HG02885 (cell line): ENCODE measurements around the gene CCDC192.
"Not testable (repeated sequence)": the region's sequence is repeated elsewhere in the genome, so short reads cannot be mapped to it uniquely, and the experiment has no call there.

Source experiments
- ATAC-seq: cut with Tn5 transposase; IDR thresholded peaks from one replicate; pipeline ENCODE4 v1.9.1; 2021; ENCODE audit warnings: mild to moderate bottlenecking; ENCODE audit not compliant: unreplicated experiment, poor library complexity

Gene CCDC192

DNA sequence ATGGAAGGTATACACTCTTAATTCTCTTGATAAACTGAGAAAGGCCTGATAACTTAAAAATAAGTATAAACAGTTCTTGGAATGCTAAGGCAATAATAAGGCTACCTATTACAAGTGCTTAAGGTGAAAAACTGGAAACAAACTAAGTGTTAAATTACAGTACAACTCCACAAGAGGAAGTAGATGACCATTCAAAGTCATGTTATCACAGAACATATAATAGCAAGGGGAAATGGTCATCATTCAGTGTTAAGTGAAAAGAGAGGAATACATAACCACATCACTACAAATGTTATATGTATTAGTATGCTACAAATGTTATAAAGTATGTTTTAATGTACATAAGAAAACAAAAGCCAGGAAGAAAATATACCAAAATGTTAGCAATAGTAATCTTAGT lies 135.9 kb downstream of the CCDC192 start:
- ATAC-seq = no peak

DNA sequence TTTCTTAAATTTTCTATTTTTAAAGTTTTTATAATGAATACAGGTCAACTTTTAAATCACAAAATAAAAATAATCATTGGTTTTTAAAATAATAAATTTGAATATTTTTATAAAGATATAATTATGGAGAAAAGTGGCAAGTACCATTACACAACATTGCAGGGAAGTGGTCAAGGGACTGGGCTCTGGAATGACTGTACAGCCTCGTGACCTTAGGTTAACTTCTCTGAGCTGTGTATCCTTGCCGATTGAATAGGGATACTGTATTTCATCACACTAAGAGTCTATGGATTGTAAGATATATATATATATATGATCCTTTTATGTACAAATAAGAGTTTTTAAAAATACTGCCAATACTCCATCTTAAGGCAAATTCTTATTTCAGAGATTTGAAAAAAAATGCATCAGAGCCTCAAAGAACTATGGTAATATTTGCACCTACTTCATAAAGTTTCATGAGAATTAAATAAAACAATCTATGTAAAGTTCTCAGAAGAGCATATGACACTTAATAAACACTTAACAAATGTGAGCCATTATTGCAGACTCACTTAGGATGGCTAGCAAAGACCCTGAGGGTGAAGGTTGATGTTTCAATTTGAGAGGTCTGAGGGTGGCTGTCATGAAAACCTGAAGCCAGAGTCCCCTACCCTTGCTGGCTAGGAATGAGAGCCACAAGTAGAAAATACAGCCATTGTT lies 136.5 kb downstream of the CCDC192 start:
- peak; percentile 58 for ATAC-seq

DNA sequence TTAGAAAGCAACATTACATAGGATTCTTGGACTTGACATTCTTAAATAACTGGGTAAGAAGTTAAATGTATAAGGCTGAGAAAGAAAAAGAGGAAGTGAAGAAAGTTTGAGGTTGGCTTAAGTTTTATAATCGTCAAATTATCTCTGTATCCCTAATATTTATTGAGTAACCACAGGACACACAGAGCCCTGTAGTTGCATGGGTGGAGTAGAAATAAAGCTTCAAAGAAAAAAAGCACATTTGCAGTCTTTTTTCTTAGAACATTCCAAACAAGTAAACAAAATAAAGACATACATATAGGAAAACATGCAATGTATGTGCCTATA lies 137.0 kb downstream of the CCDC192 start:
- ATAC-seq = peak; percentile 73

DNA sequence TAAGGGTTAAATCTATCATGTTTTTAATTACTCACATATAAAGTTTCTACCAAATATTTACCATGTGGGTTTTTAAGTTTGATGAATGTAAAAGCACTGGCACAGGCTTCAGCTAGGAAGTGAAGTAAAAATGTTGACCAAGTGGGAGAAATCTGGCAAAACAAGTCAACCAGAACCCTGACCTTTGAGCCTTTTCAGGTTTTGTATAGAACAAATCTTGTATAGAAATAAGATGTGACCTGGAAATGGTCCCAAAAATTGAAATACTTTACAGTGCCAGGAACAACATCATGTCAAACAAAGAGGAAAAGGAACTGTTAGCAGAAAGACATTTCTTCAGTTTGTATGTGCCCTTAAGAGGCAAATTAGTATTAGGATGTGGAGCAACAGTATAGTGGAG lies 137.6 kb downstream of the CCDC192 start:
- no peak for ATAC-seq

DNA sequence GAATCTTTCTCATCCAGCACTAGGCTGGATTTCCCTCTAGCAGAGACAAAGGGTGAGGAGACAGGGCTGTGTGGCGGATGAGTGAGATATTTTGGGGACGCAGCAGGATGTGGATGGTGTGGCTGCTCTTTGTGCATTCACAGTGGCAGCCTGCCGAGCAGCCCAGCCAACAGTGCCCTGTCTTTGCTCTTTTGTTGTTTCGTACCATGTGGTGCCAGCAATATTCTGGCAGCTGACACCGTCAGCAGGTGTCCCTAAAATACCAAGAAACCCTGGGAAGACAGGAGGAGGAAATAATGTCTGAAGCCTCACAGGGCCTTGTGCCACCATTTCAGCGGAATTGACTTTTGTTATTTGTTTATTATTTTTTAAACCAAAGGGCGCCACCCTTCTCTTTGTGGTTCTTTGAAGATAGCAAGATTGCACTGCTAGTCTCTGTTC lies 141.4 kb downstream of the CCDC192 start:
- ATAC-seq = no peak

DNA sequence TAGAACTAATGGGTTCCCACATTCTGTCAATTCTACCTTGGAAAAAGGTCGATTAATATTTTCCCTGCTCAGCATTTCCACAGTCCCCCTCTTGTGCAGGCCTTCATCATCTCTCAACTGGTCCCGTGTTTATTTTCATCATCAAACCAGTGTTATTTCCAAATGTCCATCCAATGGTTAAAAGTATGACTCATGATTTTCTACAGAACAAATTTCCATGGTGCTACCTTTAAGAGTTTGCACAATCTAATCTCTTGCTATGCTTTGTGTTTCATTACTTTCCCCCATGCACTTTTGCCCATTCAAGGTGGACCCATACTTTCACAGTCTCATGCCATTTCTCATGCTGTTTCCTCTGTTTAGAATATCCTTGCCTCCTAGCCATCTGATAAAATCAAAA lies 143.7 kb downstream of the CCDC192 start:
- no peak for ATAC-seq

DNA sequence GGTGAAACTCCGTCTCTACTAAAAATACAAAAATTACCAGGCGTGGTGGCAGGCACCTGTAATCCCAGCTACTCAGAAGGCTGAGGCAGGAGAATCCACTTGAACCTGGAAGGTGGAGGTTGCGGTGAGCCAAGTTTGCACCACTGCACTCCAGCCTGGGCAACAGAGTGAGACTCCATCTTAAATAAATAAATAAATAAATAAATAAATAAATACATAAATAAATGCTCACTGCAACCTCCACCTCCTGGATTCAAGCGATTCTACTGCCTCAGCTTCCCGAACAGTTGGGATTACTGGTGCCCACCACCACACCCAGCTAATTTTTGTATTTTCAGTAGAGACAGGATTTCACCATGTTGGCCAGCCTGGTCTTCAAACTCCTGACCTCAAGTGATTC lies 144.4 kb downstream of the CCDC192 start:
- not testable (repeated sequence) for ATAC-seq

DNA sequence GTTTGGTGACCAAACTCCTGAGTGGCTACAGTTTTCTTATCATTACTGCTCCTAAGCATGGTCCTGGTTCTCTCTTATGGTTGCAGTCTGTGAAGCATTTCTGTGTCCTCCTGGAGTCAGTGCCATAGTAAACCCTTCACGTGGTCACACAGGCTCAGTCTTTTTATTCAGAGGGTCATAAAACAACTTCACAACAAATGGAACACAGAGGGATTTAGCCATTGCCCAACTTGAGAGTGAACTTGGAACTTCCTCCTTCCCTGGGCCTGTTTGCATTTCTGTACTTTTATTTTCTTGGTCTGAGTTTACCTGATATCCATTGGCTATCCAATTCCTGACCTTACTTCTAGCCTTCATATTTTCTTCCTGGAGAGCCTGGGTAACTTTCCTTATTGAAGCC lies 144.9 kb downstream of the CCDC192 start:
- no peak for ATAC-seq

DNA sequence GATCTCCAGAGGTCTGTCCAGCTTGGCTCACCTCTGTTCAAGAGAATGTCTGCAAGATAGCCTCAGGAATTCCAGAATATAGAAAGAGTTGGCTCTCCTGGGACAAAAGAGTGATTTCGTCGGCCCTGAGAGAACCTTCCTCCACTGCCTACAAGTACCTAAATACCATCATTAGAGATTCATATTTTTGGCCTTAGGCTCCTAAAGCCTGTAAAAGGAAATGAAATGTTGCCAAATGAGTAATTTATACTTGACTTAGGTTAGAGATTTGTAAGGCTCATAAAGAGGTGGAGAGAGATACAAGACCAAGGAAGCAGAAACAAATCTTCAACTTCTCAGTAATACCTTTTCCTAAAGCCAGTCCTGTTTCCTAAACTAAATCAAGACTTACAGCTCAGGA lies 146.2 kb downstream of the CCDC192 start:
- no peak for ATAC-seq

DNA sequence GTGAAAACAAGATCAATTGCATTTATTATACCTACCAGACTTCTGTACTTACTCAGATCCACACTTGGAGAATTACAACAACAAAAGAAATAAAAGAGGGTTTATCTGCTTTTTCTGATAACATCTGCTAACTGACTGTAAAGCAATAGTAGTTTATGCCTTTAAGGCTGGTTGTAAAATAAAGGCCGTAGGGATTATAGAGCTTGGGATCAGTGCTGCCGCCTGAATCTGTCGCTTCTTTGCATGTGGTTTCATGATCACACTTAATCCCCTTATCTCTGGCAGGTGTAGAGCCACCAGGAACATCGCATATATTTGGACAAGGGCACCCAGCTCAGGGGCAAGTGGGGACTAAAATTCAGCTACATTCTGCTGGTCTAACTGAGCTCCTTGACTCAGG lies 146.7 kb downstream of the CCDC192 start:
- no peak for ATAC-seq

DNA sequence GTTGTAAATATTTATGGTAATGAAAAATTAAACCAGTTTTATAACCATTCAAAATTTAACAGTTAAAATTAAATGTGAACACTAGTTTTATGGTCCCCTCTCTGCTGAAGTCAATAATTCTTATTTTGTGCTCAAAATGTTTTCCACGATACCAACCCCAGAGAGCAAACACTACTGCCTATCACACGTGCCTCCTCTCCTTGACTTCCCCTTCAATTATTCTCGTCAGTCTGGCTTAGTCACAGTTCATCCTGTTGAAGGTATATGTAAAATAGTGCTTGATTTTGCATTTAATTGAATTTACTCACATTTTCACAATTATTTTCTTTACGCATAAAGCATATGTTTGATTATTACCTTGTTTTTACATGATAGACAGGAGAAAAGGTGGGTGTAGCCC lies 148.8 kb downstream of the CCDC192 start:
- ATAC-seq = no peak

DNA sequence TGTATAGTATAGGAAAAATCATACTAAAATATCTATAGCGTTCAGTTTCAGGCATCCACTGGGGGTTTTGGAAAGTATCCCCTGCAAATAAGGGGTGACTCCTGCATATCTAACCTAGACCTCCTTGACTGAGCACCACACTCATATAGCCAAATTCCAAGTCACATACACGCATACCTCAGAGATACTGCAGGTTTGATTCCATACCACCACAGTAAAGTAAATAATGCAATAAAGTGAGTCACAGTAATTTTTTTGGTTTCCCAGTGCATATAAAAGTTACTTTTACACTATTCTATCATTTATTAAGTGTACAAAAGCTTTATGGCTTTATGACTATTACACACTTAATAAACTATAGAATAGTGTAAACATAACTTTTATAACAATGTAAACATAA lies 151.3 kb downstream of the CCDC192 start:
- ATAC-seq = no peak

DNA sequence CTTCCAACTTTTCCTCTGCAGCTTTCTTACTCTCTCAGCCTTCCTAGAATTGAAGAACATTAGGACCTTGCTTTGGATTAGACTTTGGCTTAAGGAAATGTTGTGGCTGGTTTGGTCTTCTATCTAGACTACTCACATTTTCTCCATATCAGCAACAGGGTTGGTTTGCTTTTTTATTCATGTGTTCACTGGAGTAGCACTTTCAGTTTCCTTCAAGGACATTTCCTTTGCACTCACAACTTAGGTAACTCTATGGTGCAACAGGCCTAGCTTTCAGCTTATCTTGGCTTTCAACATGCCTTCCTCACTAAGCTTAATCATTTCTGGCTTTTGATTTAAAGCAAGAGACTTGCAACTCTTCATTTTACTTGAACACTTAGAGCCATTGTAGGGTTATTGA lies 153.1 kb downstream of the CCDC192 start:
- peak; percentile 42 for ATAC-seq

DNA sequence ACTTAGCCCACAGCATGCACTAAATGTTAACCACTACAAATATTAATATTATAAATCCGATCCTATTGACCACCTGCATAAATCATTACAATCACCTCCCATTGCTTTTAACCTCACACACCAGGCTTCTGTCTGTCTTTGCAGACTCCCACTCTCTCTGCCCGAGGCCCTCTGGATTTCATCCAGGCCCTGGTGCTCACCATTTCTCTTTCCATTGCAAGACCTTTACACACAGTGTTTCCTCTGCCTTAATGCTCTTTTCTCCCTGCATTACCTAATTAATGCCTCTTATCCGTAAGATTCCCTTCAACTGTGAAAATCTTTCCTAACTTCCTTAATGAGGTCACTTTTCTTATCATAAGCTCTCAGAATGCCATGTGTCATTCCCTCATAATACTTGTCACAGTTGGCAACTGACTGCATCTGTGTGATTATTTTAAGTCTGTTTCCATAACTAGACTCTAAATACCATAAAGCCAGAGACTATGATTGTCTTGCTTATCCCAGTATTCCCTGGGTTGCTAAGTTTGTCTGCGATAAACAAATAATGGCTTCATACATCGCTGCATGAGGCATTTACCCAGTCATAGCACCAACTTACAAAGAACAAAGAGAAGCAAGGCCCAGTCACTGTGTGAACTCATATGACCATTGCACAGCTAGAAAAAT lies 155.1 kb downstream of the CCDC192 start:
- ATAC-seq = no peak

DNA sequence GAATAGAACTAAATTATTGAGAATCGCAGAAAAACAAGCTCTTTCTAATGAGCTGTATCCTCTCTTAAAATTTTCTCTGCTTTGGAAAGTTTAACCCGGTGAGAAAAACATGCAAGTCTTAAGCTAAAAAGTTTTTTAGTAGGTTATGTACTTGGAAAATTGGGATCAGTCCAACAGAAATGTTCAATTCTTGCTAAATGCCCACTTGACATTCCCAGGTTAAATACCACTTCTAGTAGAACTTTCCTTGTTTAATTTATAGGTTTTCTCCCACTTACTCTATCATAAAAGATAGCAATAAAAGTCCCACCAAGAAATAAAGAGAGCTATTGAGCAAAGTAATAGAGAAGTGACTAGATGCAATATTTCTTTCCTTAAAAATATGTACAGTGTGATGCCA lies 157.1 kb downstream of the CCDC192 start:
- no peak for ATAC-seq

DNA sequence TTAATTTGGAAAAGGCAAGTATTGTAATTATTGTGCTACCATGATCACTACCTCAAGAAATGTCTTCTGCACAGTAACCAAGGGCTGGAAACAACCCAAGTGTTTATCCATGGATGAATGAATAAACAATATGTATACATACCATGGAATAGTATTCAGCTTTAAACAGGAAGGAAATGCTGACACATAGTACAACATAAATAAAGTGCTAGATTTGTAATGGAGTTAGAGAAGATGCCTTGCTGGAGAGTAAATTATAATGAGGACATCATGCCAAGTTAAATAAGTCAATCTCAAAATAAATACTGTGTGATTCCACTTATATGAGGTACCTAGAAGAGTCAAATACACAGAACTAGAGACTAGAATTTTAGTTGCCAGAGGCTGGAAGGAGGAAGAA lies 160.0 kb downstream of the CCDC192 start:
- ATAC-seq = no peak

DNA sequence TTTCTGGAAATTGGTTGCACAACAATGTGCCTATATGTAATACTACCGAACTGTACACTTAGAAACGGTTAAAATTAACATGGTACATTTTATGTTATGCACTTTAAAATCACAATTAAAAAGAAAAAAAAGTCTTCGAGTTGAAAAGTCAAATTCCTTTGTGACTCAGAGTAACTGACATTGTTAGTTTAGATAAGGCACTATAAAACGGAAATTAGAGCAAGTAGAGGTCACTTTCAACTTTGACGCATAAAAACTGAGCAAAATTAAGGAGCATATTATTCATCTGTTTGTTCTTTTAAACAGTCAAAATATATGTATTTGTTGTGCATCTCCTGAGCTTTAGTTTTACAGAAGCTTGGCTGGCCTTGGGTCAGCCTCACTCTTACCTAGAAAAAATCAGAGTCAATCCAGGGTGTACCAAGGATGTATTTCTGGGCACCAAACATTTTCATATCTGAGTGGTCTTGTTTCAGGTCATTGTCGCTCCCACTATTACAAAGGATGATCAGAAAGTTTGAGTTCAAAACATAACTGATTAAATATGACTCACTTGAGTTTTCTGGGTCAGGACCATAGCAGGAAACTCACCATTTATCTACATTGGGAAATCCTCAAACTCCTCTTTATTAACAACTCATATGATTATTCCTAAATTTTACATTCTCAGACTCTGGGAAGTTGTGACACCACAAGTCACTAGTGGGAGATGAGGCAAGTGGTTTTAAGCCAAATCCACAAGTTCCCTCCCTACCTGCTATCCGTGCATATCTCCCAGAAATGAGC lies 160.6 kb downstream of the CCDC192 start:
- ATAC-seq = no peak

DNA sequence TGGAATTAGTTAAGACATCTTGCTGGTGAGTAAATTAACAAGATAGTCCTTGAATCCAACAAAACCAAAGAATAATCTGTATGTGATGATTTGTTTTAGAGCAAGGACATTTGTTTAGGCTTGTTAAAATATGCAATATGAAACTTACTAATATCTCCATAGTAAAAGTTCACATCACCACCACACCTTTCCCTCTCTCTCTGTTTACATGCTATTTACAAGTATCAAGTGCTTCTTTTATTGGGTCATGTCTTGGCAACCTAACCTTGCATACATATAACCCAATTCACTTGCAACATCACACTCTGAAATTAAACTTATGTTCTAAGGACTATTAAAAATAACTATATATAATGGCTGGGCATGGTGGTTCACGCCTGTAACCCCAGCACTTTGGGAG lies 161.3 kb downstream of the CCDC192 start:
- no peak for ATAC-seq

DNA sequence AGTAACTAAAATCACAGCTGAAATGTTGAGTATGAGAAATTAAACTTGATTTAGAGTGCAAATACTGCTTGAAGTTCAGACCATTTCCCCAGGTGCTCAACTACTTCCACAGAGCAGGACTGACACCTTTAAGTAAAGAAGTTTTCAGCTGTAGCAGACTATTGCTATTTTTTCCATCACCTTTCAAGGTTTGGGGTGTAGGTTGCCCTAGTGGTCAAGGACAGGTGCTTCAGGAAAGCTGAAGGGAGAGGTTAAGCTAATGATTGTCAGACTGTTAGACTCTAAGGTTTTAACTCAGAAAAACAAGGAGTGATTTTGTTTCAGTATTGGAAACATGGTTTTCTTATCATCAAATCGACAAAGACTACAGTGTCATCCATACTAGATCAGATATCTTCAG lies 162.1 kb downstream of the CCDC192 start:
- peak; percentile 60 for ATAC-seq

DNA sequence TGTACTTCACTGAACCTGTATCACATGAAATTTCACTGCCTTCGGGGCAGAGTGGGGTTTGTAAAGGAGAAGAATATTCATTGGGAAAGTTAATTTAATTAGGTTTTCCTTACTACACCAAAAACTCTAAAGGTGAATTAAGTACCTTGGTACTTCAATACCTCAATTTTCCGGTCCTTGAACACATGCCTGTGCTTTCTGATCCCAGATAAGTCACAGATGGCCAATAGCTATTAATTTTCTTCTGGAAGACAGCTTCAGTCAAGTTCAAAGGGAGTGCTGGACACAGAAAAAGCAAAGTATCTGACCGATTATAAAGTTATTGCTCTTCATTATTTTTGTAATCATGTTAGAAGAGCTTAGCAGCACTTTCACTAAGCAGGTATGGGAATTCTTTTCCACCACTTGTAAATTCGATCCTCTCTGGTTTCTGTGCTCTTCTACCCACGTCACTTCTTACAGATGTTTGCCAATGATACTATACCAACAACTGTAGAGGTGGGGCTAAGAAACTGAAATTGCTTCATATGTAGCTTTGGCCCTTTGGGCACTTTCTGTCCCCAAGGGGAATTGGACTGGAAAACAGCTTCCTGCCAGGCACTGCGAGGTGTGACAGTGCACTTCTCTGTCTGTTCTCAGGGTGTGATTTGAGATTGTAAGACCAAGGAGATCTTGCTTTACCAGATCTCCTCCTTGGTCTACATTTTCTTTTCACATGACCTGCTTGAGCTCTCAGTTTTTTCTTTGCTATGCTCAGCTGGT lies 164.0 kb downstream of the CCDC192 start:
- ATAC-seq = no peak

DNA sequence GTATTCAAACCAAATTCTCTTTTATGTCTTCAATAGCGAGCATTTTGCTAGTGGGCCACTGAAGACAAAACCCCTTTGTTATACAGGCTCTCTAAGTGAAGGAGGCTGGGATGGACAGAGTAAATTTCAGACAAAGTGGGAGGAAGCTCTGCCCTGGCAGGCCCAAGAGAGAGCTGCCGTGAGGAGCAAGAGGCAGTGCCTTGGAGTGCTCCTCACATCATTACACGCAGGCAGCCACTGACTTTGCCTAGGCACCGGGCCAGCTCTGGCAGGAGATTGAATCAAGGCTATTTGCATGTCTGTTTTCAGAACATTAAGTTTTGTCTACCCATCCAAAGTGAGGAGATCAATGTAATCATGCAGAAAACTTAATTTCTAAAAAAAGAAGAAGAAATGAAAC lies 167.7 kb downstream of the CCDC192 start:
- peak; percentile 53 for ATAC-seq
